PFSK-1 (cell line): ENCODE measurements around the gene DCXR.

Experiments
- FOXP2 ChIP-seq: optimal IDR thresholded peaks from 2 replicates; pipeline ENCODE3; 2011; ENCODE audit warnings: borderline replicate concordance, control low read depth, inconsistent platforms; ENCODE audit not compliant: insufficient read depth; ENCODE audit errors: extremely low read length, extremely low read depth
- POLR2AphosphoS5 ChIP-seq: IDR thresholded peaks from 2 replicates; pipeline ENCODE4 v1.6.1; 2012; ENCODE audit warnings: low read depth, mild to moderate bottlenecking, control low read depth, low read length, moderate library complexity
- REST ChIP-seq, 2 experiments: IDR thresholded peaks; 2 replicates each; pipeline versions ENCODE4 v1.6.1 to v1.8.0; 2011 to 2012; ENCODE audit warnings: low read depth in 2 of 2, low read length in 2 of 2, control low read depth in 1 of 2, inconsistent platforms in 1 of 2, mild to moderate bottlenecking in 1 of 2, moderate library complexity in 1 of 2; ENCODE audit not compliant: insufficient read depth in 1 of 2
- SIN3A ChIP-seq: IDR thresholded peaks from 2 replicates; pipeline ENCODE4 v1.6.1; 2012; ENCODE audit warnings: mild to moderate bottlenecking, low read length, moderate library complexity, borderline replicate concordance; ENCODE audit not compliant: insufficient read depth
- TAF1 ChIP-seq: IDR thresholded peaks from 2 replicates; pipeline ENCODE4 v1.6.1; 2012; ENCODE audit warnings: low read length, control low read depth, borderline replicate concordance; ENCODE audit not compliant: insufficient read depth

GRCh38 chr17:82028246-82028645 lies 9.3 kb downstream of the DCXR start:
- no peak for TF ChIP-seq TAF1
- TF ChIP-seq FOXP2, result no peak
- TF ChIP-seq POLR2AphosphoS5, result no peak
- no peak for TF ChIP-seq REST (IDR thresholded peaks at IDR 0.05; ENCODE audit: insufficient read depth in 1 of 2, low read depth in 2 of 2, low read length in 2 of 2)
- no peak for TF ChIP-seq SIN3A
